Measurements from ENCODE around the gene BMPR1A.
A peak's percentile ranks its signal among the peaks of the same experiment; 100 is the strongest.

DNA sequence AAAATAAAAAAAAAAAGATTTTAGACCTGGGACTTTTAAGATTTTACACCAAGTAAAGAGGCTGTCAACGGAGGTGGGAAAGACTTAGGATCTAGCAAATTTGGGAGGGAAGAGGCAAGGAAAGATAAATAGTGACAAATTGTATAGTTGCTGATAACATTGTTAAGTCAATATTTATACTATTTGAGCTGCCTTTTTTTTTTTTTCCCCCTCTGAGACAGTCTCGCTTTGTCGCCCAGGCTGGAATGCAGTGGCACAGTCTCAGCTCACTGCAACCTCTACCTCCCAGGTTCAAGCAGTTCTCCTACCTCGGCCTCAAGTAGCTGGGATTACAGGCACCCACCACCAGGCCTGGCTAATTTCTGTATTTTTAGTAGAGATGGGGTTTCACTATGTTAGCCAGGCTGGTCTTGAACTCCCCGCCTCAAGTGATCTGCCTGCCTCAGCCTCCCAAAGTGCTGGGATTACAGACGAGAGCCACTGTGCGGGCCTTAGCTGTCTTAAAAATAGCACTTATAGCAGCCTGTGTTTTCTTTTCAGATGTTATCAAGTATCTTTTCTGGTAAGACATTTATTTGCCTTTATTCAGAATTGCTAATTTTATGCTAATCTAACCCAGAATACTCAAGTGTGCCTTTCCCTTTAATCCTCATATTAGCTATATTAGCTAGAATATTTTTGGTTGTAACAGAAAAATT, 106.5 kb downstream of the BMPR1A start:
- TF ChIP-seq POLR2AphosphoS5 (IDR thresholded peaks at IDR 0.05) (no peak), EP300 (IDR thresholded peaks at IDR 0.05) (no peak), POLR2A (IDR thresholded peaks at IDR 0.05) (no peak)
- TF ChIP-seq, protein P1, sequence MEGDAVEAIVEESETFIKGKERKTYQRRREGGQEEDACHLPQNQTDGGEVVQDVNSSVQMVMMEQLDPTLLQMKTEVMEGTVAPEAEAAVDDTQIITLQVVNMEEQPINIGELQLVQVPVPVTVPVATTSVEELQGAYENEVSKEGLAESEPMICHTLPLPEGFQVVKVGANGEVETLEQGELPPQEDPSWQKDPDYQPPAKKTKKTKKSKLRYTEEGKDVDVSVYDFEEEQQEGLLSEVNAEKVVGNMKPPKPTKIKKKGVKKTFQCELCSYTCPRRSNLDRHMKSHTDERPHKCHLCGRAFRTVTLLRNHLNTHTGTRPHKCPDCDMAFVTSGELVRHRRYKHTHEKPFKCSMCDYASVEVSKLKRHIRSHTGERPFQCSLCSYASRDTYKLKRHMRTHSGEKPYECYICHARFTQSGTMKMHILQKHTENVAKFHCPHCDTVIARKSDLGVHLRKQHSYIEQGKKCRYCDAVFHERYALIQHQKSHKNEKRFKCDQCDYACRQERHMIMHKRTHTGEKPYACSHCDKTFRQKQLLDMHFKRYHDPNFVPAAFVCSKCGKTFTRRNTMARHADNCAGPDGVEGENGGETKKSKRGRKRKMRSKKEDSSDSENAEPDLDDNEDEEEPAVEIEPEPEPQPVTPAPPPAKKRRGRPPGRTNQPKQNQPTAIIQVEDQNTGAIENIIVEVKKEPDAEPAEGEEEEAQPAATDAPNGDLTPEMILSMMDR (IDR thresholded peaks at IDR 0.05): peak in 1 of 6 experiments; percentile 17
